Testis (tissue), 3 donors: ENCODE data around the gene WDR27. TPM values are rescaled to one million over a fixed set of nuclear protein-coding genes. Genes with fewer than 3 reads are reported as not detected.
"Not testable (repeated sequence)": the region's sequence is repeated elsewhere in the genome, so short reads cannot be mapped to it uniquely, and the experiment has no call there.

Experiments used
- DNase-seq: peaks from one replicate; pipeline ENCODE4 v3.0.0-alpha.2; 2019
- H3K27ac ChIP-seq, 2 donors: fragments of 200-600 bp; sonication (generic); one replicate each; pipeline ENCODE4 v1.5.1; 2019
- H3K27me3 ChIP-seq: fragments of 200-600 bp; sonication (generic); one replicate; pipeline ENCODE4 v1.5.1; 2019
- H3K36me3 ChIP-seq: fragments of 200-600 bp; sonication (generic); one replicate; pipeline ENCODE4 v1.5.1; 2017; ENCODE audit warnings: low read depth; ENCODE audit errors: missing control alignments
- H3K4me1 ChIP-seq: fragments of 200-600 bp; sonication (generic); one replicate; pipeline ENCODE4 v1.5.1; 2019
- H3K4me3 ChIP-seq, 2 donors: fragments of 200-600 bp; sonication (generic); one replicate each; pipeline ENCODE4 v1.5.1; 2017 to 2019
- H3K9me3 ChIP-seq: fragments of 200-600 bp; sonication (generic); one replicate; pipeline ENCODE4 v1.5.1; 2017
- POLR2A ChIP-seq: fragments of 450-650 bp; IDR thresholded peaks from one replicate; pipeline ENCODE4 v1.6.1; 2017; ENCODE audit warnings: antibody characterized with exemption, mild to moderate bottlenecking, moderate library complexity
- WGBS, 2 donors: methylation state at CpG; one replicate each; pipeline ENCODE4 v1.1.5; 2018; 5-methylcytosine and 5-hydroxymethylcytosine counted together
- intact Hi-C: fragments of 100-400 bp; cut with DNase I; formaldehyde crosslinking; loops from one replicate; pipeline ENCODE4 v1.15.1; 2023; ENCODE audit warnings: low total_unique reads
- polyA plus RNA-seq: library from polyadenylated mRNA; stranded (reverse); fragments of 350-450 nt; fragmentation: Illumina TruSeq; extraction: RNeasy Lipid Tissue Mini Kit (QIAGEN cat#74804); gene quantifications from one replicate; pipeline ENCODE4 v1.2.3, GENCODE V29; 2014; ENCODE audit warnings: low read depth, low replicate concordance; ENCODE audit not compliant: insufficient read depth
- total RNA-seq, 2 donors: library from RNA; depleted of rRNA; stranded (reverse); fragments of >200 nt; gene quantifications; one replicate each; pipeline ENCODE4 v1.2.3, GENCODE V29; 2016
- TF ChIP-seq, protein P1 (sequence below), 3 experiments: fragments of 450-650 bp in 2 of 3; fragments of 200-600 bp in 1 of 3; sonication (generic) in 1 of 3; IDR thresholded peaks; one replicate each; pipeline ENCODE4 v1.5.1; 2016 to 2019; ENCODE audit warnings: antibody characterized with exemption in 3 of 3, mild to moderate bottlenecking in 2 of 3, moderate library complexity in 1 of 3

WDR27 gene
- total and polyA plus RNA-seq, 3 donors from 2014 or later, result 32.8 to 101 (median 84.0) TPM

- H3K4me3 ChIP-seq, result no peak overlapping the region
- no peak overlapping the region for H3K27ac ChIP-seq
- no peaks in the 10 kb centered on the region for H3K27me3 ChIP-seq
- DNase-seq, result no peak
- intact Hi-C loops, result no loop called here
- no peaks in the 10 kb centered on the region for H3K36me3 ChIP-seq
- TF ChIP-seq, protein P1, sequence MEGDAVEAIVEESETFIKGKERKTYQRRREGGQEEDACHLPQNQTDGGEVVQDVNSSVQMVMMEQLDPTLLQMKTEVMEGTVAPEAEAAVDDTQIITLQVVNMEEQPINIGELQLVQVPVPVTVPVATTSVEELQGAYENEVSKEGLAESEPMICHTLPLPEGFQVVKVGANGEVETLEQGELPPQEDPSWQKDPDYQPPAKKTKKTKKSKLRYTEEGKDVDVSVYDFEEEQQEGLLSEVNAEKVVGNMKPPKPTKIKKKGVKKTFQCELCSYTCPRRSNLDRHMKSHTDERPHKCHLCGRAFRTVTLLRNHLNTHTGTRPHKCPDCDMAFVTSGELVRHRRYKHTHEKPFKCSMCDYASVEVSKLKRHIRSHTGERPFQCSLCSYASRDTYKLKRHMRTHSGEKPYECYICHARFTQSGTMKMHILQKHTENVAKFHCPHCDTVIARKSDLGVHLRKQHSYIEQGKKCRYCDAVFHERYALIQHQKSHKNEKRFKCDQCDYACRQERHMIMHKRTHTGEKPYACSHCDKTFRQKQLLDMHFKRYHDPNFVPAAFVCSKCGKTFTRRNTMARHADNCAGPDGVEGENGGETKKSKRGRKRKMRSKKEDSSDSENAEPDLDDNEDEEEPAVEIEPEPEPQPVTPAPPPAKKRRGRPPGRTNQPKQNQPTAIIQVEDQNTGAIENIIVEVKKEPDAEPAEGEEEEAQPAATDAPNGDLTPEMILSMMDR (IDR thresholded peaks at IDR 0.05), result no peak
- no peak for TF ChIP-seq POLR2A
- H3K4me1 ChIP-seq, result no peaks in the 10 kb centered on the region
- no peaks in the 10 kb centered on the region for H3K9me3 ChIP-seq
Observed at GRCh38 chr6:169518451-169518850, 183.4 kb downstream of the WDR27 start.

- intact Hi-C loops, result no loop called here
- TF ChIP-seq, protein P1 (IDR thresholded peaks at IDR 0.05), result no peak
- no peak for TF ChIP-seq POLR2A
- no peak overlapping the region for H3K4me3 ChIP-seq
- H3K27ac ChIP-seq, result no peak overlapping the region
- 87% methylated on average over 3 of the region's 3 CpGs for WGBS, 2 donors
- no peak for DNase-seq
- no peaks in the 10 kb centered on the region for H3K4me1 ChIP-seq
- H3K27me3 ChIP-seq, result no peaks in the 10 kb centered on the region
- H3K36me3 ChIP-seq, result no peaks in the 10 kb centered on the region
- H3K9me3 ChIP-seq, result no peaks in the 10 kb centered on the region
Observed at GRCh38 chr6:169513478-169514193, 188.2 kb downstream of the WDR27 start.

GRCh38 chr6:169511785-169512184 lies 190.0 kb downstream of the WDR27 start:
- H3K4me3 ChIP-seq, H3K4me1 ChIP-seq, H3K9me3 ChIP-seq, H3K27me3 ChIP-seq, H3K36me3 ChIP-seq, DNase-seq, intact Hi-C loops, H3K27ac ChIP-seq: not testable (repeated sequence)

- Histone ChIP-seq H3K36me3 (no peaks in the 10 kb centered on the region), H3K4me3 (no peak overlapping the region), H3K4me1 (no peaks in the 10 kb centered on the region), H3K9me3 (no peaks in the 10 kb centered on the region), H3K27me3 (no peaks in the 10 kb centered on the region), H3K27ac (no peak overlapping the region)
- 69 to 84% methylated on average over 1 of the region's 1 CpG for WGBS, 2 donors
- no peak for DNase-seq
- TF ChIP-seq, protein P1 (IDR thresholded peaks at IDR 0.05), result no peak
- no peak for TF ChIP-seq POLR2A
- intact Hi-C loops, result no loop called here
Observed at GRCh38 chr6:169510871-169511270, 191.0 kb downstream of the WDR27 start.

DNA sequence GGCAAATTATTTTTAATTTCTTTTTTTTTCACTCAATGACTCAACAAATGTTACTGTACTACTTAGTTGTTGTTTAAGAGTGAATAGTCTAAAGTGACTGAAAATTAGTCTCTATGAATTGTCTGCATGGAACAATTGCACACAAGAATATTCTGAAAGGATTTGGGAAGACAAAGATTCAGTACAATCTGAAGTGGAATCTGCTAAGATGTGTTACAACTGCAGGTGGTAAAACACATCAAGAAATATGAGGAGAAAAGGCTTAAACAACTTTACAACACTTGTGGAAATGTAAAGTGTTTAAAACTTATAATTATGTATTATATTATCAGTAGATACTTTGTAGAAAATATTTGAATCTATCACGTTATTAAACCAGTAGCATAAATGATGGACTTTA lies 193.4 kb downstream of the WDR27 start:
- H3K4me3 ChIP-seq, result no peak overlapping the region
- no peaks in the 10 kb centered on the region for H3K4me1 ChIP-seq
- no peak for DNase-seq
- WGBS, 2 donors, result 91 to 100% methylated on average over 1 of the region's 1 CpG
- no peaks in the 10 kb centered on the region for H3K27me3 ChIP-seq
- no peaks in the 10 kb centered on the region for H3K9me3 ChIP-seq
- H3K27ac ChIP-seq, result no peak overlapping the region
- no peaks in the 10 kb centered on the region for H3K36me3 ChIP-seq
- intact Hi-C loops, result no loop called here
- TF ChIP-seq, protein P1 (IDR thresholded peaks at IDR 0.05), result no peak
- no peak for TF ChIP-seq POLR2A
